OCI-LY3 (cell line): ENCODE data around the gene IL17B.

ENCODE experiments used
- CTCF ChIP-seq: fragments of 200-600, 300-600 bp; sonication (generic); IDR thresholded peaks from 2 replicates; pipeline ENCODE4 v1.5.1; 2014; ENCODE audit warnings: antibody characterized with exemption, low read length, low read depth
- EZH2phosphoT487 ChIP-seq: fragments of 200-600 bp; shearing (Covaris generic); IDR thresholded peaks from 2 replicates; pipeline ENCODE4 v1.6.1; 2018; ENCODE audit warnings: antibody characterized with exemption, mixed run types, low read depth

GRCh38 chr5:149374303-149374702 is 4.8 kb downstream of the IL17B start:
- TF ChIP-seq CTCF (no peak), EZH2phosphoT487 (no peak)
